Measurements from ENCODE around the gene MTG2.

The MTG2 gene

GRCh38 chr20:62222266-62222850 lies 39.5 kb downstream of the MTG2 start:
- DNase-seq (ENCODE audit: low spot score) = no peak

- DNase-seq (ENCODE audit: low spot score) = no peak
Measured at GRCh38 chr20:62222972-62223371, 40.1 kb downstream of the MTG2 start.

DNA sequence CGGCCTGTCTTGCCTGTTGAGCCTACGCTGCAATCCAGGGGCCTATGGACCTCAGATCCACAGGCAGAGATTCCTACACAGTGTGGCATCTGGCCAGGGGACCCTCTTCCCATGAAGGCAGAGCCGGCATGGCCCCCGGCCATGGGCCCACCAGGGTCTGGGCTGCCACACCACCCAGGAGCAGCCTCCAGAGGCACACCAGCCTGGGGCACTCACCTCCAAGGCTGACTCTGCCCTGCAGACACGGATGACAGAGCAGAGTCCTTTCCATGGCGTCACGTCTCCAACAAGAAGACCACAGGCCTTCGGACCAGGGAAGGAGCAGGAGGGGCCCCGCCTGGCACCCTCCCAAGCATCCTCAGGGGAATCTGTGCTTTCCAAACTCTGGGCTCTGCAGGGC lies 40.7 kb downstream of the MTG2 start:
- no peak for DNase-seq (ENCODE audit: low spot score)

DNA sequence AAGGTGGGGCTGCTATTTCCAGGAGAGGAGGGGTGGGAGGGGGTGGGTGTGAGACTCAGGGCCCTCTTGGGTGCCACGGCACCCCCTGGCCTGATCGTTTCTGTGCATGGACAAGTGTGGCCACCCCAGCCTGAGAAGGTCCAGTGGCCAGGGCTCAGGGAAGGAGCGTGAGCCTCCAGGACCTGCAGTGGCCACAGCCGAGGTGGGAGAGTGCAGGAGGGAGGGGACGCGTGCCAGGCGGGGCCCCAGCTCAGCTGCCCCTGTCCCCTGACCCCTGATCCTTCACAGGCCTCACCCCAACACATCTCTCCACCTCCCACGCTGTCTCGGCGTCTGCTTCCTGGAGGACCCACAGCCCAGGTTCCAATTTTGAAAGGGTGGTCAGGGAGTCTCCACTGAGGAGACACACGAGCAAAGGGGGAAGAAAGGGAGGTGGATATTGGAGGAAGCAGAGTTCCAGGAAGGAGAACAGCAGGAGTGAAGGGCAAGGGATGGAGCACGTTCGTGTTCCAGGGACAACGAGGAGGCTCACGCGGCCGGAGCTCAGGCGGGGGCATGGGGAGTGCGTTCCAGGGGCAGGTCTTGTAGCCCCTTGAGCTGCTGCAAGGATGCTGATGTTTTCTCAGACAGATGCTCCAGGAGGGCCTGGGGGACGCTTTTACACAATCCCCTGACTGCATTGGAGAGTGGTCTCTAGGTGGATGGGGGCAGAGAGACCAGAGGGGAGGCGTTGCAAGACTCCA lies 41.5 kb downstream of the MTG2 start:
- no peak for DNase-seq (ENCODE audit: low spot score)

GRCh38 chr20:62225026-62225425 lies 42.2 kb downstream of the MTG2 start:
- DNase-seq (ENCODE audit: low spot score) = no peak

DNA sequence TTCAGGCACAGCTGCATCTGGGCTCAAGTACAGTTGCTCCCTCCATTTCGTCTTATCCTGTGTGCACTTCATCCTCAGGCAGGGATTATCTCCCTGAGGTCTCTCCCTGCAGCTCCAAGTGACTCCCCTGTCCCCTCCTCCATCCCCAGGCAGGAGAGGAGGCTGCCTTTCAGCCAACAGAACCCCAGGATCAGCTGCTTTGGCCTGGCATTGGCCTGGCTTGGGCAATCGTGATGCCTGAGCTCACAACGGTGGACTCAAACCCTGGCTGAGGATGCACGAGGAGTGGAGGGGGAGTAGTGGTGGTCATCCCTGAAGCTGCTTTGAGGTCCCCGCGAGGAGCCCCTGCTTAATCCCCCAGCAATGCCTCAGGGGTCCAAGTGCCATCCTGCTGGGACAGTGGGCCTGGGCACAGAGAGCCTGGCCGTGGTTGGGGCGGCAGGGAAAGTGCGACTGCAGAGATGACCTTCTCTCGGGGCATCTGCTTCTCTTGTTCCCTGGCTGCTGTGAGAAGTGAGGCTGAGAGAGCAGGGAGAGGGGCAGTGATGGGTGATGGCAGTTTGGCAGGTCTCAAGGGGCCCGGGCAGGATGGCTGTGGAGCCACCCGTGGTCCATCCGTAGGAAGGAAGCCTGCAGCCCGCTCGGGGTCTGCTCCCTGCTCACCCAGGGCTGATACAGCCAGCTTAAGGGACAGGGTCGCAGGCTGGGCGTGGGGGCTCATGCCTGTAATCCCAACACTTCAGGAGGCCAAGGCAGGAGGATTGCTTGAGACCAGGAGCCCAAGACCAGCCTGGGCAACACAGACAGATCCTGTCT lies 43.2 kb downstream of the MTG2 start:
- no peak for DNase-seq (ENCODE audit: low spot score)

DNA sequence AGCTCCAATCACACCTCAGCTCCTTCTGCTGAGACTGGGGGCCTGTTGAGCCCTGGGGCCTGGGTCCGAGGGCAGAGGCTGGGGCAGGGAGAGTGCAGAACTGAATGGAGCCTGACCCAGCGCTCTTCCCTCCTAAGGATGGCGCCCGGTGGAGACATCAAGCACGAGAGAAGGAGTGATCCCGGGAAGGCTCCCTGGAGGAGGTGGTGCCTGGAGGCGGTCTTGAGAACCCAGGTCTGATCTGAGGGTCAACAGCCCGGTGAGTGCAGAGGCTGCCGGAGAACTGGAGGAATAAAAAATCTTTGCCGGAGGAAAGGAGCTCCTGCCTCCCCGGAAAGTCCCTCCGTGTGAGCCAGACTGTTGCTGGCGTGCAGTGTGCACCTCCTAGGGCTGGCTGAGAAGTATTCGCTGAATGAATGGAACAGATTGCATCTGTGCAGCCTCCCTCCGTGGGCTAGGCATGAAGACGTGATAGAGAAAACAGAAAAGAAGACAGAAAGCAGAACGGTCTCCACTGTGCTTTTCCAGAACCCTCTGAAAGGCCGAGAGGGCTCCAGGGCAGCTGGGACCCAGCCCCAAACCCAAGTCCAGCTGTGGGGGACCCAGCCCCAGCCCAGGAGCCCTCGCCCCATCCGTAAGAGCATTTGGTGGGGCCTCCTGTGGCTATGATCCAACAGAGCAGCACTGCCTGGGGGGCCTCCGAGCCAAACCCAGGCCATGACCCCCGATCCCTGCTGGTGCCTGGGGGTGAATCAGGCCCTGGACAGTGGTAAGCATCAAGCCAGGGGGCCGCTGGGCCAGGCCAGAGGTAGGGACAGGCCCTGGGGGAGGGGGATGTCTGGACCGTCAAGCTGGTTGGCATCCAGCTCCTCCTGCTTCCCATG lies 44.1 kb downstream of the MTG2 start:
- DNase-seq (ENCODE audit: low spot score) = no peak

DNA sequence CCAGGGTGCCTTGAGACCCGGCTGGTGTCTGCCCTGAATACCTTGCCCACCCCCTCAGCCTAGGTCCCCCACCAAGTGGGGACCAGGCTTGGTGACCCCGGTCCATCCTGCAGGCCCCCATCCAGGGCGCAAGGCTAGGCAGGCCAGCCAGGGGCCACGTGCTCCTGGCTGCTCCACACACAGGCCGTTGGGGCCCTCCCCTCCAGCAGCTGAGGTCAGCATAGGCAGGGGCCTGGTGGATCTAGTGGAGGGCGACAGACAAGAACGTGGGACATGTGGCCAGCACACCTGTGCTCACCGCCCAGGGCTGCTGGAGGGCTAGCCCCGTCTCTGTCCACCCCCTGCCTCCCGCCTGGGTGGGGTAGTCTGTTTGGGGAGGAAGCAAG lies 44.8 kb downstream of the MTG2 start:
- no peak for DNase-seq (ENCODE audit: low spot score)

DNA sequence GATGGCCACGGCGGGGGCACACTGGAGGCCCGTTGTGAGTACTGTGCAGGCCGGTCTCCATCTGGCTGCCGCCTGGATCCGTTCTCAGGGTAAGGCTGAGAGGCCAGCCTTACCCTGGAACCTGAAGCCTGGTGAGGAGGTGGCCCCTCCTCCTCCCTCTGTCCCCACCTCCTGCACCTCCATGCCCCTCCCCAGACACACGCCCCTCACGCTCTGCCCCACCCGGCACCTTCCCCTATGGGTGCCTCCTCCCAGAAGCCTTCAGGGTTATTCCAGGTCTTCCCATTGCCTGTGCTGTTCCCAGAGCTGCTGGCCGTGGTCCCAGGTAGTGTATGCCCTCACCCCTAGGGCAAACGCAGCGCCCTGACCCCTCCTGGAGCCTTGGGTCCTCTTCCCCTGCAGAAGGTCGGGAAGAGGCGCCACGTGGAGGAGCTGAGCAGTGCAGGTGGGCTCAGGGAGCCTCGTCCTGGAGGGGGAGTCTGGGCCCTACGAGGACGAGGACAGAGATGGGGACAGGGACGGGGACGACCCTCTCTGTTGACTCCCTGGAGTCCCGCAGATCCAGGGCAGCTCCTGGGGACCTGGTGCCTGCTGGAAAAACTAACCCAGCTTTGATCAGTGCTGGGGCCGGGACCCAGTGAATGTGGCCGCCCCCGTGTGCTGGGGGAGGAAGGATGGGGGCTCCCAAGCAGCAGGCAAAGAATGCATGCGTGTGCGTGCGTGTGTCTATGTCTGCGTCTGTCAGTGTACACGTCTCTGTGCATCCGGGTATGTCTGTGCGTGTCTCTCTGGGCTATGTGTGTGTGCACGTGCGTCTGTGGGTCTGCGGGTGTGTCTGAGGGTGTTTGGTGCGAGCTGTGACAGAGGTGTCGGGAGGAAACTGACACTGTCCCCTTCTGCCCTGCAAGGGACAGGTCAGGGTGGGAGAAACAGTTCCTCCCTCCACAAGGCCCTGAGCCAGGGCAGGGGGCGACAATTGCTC lies 45.4 kb downstream of the MTG2 start:
- no peak for DNase-seq (ENCODE audit: low spot score)

DNA sequence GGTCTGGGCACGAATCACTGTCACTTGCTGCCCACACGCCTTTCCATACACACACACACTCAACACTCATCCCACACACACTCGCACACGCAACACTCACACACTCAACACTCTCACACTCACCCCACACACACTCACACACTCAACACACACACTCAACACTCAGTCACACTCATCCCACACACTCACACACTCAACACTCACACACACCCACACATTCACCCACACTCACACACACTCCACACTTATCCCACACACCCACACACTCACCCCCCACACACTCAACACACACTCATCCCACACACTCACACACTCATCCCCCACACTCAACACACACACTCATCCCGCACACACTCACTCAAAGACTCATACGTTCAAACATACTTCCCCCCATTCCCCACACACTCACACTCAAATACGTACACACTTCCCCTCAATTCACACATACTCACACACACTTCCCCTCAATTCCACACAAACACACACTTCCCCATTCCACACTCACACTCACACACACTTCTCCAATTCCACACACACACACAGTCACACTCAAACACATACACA lies 46.2 kb downstream of the MTG2 start:
- no peak for DNase-seq (ENCODE audit: low spot score)

- DNase-seq (ENCODE audit: low spot score) = no peak
Measured at GRCh38 chr20:62229667-62230066, 46.8 kb downstream of the MTG2 start.

DNA sequence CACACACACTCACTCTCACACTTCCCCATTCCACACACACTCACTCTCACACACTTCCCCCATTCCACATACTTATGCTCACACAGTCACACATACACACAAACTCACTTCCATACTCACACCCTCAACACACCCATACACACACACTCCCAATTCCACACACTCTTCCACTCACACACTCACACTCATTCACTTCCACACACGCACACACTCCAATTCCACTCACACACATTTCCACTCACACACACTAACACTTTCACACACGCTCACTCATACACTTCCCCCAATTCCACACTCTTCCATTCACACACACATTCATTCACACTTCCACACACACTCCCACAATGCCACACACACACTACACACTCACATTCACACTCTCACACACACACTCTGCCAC lies 47.4 kb downstream of the MTG2 start:
- DNase-seq (ENCODE audit: low spot score) = no peak

- no peak for DNase-seq (ENCODE audit: low spot score)
Measured at GRCh38 chr20:62230696-62231095, 47.9 kb downstream of the MTG2 start.

DNA sequence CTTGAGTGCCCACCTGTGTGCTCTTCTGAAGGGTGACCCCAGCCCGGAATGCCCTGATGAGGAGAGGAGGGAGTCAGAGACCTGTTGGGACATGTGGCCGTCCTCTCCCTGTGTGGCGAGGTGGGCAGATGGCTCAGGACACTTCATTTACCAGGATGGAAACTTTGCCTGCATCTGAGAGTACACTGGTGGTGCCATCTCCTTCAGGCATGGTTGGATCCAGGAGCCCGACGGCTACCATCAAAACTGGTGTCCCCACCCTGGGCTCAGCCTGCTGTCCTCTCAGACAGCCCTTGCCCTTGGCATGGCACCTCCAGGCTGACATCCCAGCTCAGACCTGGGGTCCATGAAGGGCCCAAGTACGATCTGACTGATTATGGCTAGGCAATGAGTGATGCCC lies 48.5 kb downstream of the MTG2 start:
- DNase-seq (ENCODE audit: low spot score) = no peak

- peak; percentile 66 for DNase-seq (ENCODE audit: low spot score)
Measured at GRCh38 chr20:62232194-62232593, 49.4 kb downstream of the MTG2 start.

GRCh38 chr20:62232770-62233645 lies 50.2 kb downstream of the MTG2 start:
- DNase-seq (ENCODE audit: low spot score) = no peak

- DNase-seq (ENCODE audit: low spot score) = no peak
Measured at GRCh38 chr20:62233684-62234083, 50.9 kb downstream of the MTG2 start.

GRCh38 chr20:62234339-62234738 lies 51.5 kb downstream of the MTG2 start:
- no peak for DNase-seq (ENCODE audit: low spot score)

- no peak for DNase-seq (ENCODE audit: low spot score)
Measured at GRCh38 chr20:62235001-62235776, 52.4 kb downstream of the MTG2 start.
